Lower leg skin (tissue), 3 donors: ENCODE results near the gene NSMF.

Experiments
- CTCF ChIP-seq, 3 donors: fragments of 450-650 bp; IDR thresholded peaks; one replicate each; pipeline ENCODE4 v1.5.1; 2016; ENCODE audit warnings: antibody characterized with exemption in 3 of 3, mild to moderate bottlenecking in 3 of 3, moderate library complexity in 2 of 3
- POLR2A ChIP-seq, 2 donors: fragments of 450-650 bp; IDR thresholded peaks; one replicate each; pipeline ENCODE4 v1.6.1; 2016 to 2017; ENCODE audit warnings: antibody characterized with exemption in 2 of 2, mild to moderate bottlenecking in 1 of 2, moderate library complexity in 1 of 2

GRCh38 chr9:137433349-137433915 lies 25.7 kb downstream of the NSMF start:
- no peak for TF ChIP-seq CTCF (IDR thresholded peaks at IDR 0.05)
- no peak for TF ChIP-seq POLR2A (IDR thresholded peaks at IDR 0.05)
